Mesendoderm (in vitro differentiated cells): ENCODE measurements around the gene RASD2.

Experiments used
- DNase-seq: peaks from one replicate; pipeline ENCODE4 v3.0.0; 2013
- H2AK5ac ChIP-seq: 2 replicates; pipeline ENCODE4 v1.6.1; 2013; ENCODE audit warnings: low read length, inconsistent platforms
- H2BK120ac ChIP-seq: 2 replicates; pipeline ENCODE4 v1.6.1; 2013; ENCODE audit warnings: low read depth, mild to moderate bottlenecking, low read length, moderate library complexity, mixed read lengths
- H2BK15ac ChIP-seq: replicated peaks from 2 replicates; pipeline ENCODE4 v1.6.1; 2013; ENCODE audit warnings: low read depth, mild to moderate bottlenecking, moderate library complexity
- H2BK5ac ChIP-seq: 2 replicates; pipeline ENCODE4 v1.6.1; 2013; ENCODE audit warnings: low read length, inconsistent platforms
- H3K18ac ChIP-seq: 2 replicates; pipeline ENCODE4 v1.6.1; 2013; ENCODE audit warnings: mild to moderate bottlenecking, low read length, mixed read lengths
- H3K23ac ChIP-seq: one replicate; pipeline ENCODE4 v1.6.1; 2013; ENCODE audit warnings: low read length
- H3K27ac ChIP-seq: 2 replicates; pipeline ENCODE4 v1.5.1; 2013; ENCODE audit warnings: low read depth, mild to moderate bottlenecking, inconsistent platforms, low read length, moderate library complexity
- H3K27me3 ChIP-seq: 2 replicates; pipeline ENCODE4 v1.6.1; 2013; ENCODE audit warnings: low read length, control low read depth, mild to moderate bottlenecking, inconsistent platforms; ENCODE audit not compliant: insufficient read depth, poor library complexity
- H3K36me3 ChIP-seq: 2 replicates; pipeline ENCODE4 v1.6.1; 2013; ENCODE audit warnings: low read length, inconsistent platforms; ENCODE audit not compliant: control insufficient read depth, insufficient read depth
- H3K4ac ChIP-seq: one replicate; pipeline ENCODE4 v1.6.1; 2013; ENCODE audit warnings: low read depth, mild to moderate bottlenecking, low read length, moderate library complexity
- H3K4me1 ChIP-seq: 2 replicates; pipeline ENCODE4 v1.6.1; 2013; ENCODE audit warnings: low read depth, low read length, inconsistent platforms; ENCODE audit not compliant: control insufficient read depth
- H3K4me2 ChIP-seq: 2 replicates; pipeline ENCODE4 v1.6.1; 2013; ENCODE audit warnings: low read length
- H3K4me3 ChIP-seq: 2 replicates; pipeline ENCODE4 v1.5.1; 2013; ENCODE audit warnings: mild to moderate bottlenecking, low read length
- H3K56ac ChIP-seq: one replicate; pipeline ENCODE4 v1.6.1; 2013; ENCODE audit warnings: low read length
- H3K79me1 ChIP-seq: 2 replicates; pipeline ENCODE4 v1.6.1; 2013; ENCODE audit warnings: low read length, inconsistent platforms
- H3K79me2 ChIP-seq: 2 replicates; pipeline ENCODE4 v1.6.1; 2013; ENCODE audit warnings: mild to moderate bottlenecking, low read length; ENCODE audit not compliant: control insufficient read depth, insufficient read depth
- H3K9ac ChIP-seq: 2 replicates; pipeline ENCODE4 v1.6.1; 2013; ENCODE audit warnings: low read length, inconsistent platforms
- H4K5ac ChIP-seq: one replicate; pipeline ENCODE4 v1.6.1; 2013; ENCODE audit warnings: low read length
- H4K8ac ChIP-seq: one replicate; pipeline ENCODE4 v1.6.1; 2013; ENCODE audit warnings: low read depth, mild to moderate bottlenecking, control low read depth, low read length, moderate library complexity
- WGBS: extraction: QIAGEN DNeasy Blood & Tissue Kit; methylation state at CpG from one replicate; pipeline ENCODE4 v1.1.7; 2013; ENCODE audit warnings: low lambda C conversion rate, missing lambda C conversion rate; ENCODE audit not compliant: insufficient coverage; ENCODE audit errors: extremely low coverage; 5-methylcytosine and 5-hydroxymethylcytosine counted together

RASD2 gene

GRCh38 chr22:35544189-35544588 is 3.6 kb downstream of the RASD2 start:
- Histone ChIP-seq H2BK120ac (no peak overlapping the region), H3K9ac (no peak overlapping the region), H4K5ac (no peak overlapping the region), H3K56ac (no peak overlapping the region), H3K27ac (no peak overlapping the region), H3K18ac (no peak overlapping the region), H3K4me3 (no peak overlapping the region), H3K4ac (no peak overlapping the region), H3K4me2 (no peak overlapping the region), H3K27me3 (peaks cover 6% of the 10 kb centered on the region), H3K36me3 (no peaks in the 10 kb centered on the region), H3K4me1 (peaks cover 5% of the 10 kb centered on the region), H3K79me1 (no peaks in the 10 kb centered on the region), H2AK5ac (no peak overlapping the region), H3K23ac (no peak overlapping the region), H2BK5ac (no peak overlapping the region), H3K79me2 (no peaks in the 10 kb centered on the region), H4K8ac (no peak overlapping the region), H2BK15ac (no peak overlapping the region)
- WGBS, result no CpG with 5 or more reads among the region's 3 CpGs
- DNase-seq, result no peak

GRCh38 chr22:35544827-35545226 is 4.2 kb downstream of the RASD2 start:
- no peak overlapping the region for H4K5ac ChIP-seq
- H3K27me3 ChIP-seq, result peaks cover 6% of the 10 kb centered on the region
- H2BK5ac ChIP-seq, result no peak overlapping the region
- H2BK15ac ChIP-seq, result no peak overlapping the region
- no peak overlapping the region for H2AK5ac ChIP-seq
- no peak overlapping the region for H3K18ac ChIP-seq
- H3K79me1 ChIP-seq, result no peaks in the 10 kb centered on the region
- no CpG with 5 or more reads among the region's 9 CpGs for WGBS
- H3K9ac ChIP-seq, result no peak overlapping the region
- no peak overlapping the region for H3K4ac ChIP-seq
- peaks cover 5% of the 10 kb centered on the region for H3K4me1 ChIP-seq
- no peaks in the 10 kb centered on the region for H3K79me2 ChIP-seq
- H3K27ac ChIP-seq, result no peak overlapping the region
- H2BK120ac ChIP-seq, result no peak overlapping the region
- H3K56ac ChIP-seq, result no peak overlapping the region
- H3K4me3 ChIP-seq, result no peak overlapping the region
- no peaks in the 10 kb centered on the region for H3K36me3 ChIP-seq
- DNase-seq, result no peak
- H3K4me2 ChIP-seq, result no peak overlapping the region
- no peak overlapping the region for H3K23ac ChIP-seq
- H4K8ac ChIP-seq, result no peak overlapping the region

GRCh38 chr22:35546886-35547285 is 6.3 kb downstream of the RASD2 start:
- Histone ChIP-seq H2BK5ac (no peak overlapping the region), H2BK120ac (no peak overlapping the region), H3K9ac (no peak overlapping the region), H3K79me1 (no peaks in the 10 kb centered on the region), H3K4me3 (no peak overlapping the region), H3K79me2 (no peaks in the 10 kb centered on the region), H2BK15ac (no peak overlapping the region), H3K18ac (no peak overlapping the region), H2AK5ac (no peak overlapping the region), H4K8ac (no peak overlapping the region), H3K36me3 (no peaks in the 10 kb centered on the region), H3K4ac (no peak overlapping the region), H3K4me2 (no peak overlapping the region), H3K27me3 (no peaks in the 10 kb centered on the region), H3K56ac (no peak overlapping the region), H3K27ac (no peak overlapping the region), H3K23ac (no peak overlapping the region), H3K4me1 (peaks cover 5% of the 10 kb centered on the region), H4K5ac (no peak overlapping the region)
- no peak for DNase-seq
- no CpG with 5 or more reads among the region's 18 CpGs for WGBS

- Histone ChIP-seq H3K4me3 (no peak overlapping the region), H3K56ac (peak overlapping the region; percentile 57), H2BK120ac (no peak overlapping the region), H3K27me3 (no peaks in the 10 kb centered on the region), H2BK15ac (no peak overlapping the region), H3K9ac (no peak overlapping the region), H3K79me1 (no peaks in the 10 kb centered on the region), H4K5ac (no peak overlapping the region), H3K36me3 (no peaks in the 10 kb centered on the region), H3K4me2 (no peak overlapping the region), H3K27ac (no peak overlapping the region), H2AK5ac (no peak overlapping the region), H3K79me2 (no peaks in the 10 kb centered on the region), H3K23ac (peak overlapping the region; percentile 9), H3K4me1 (peaks cover 5% of the 10 kb centered on the region), H3K4ac (no peak overlapping the region), H2BK5ac (no peak overlapping the region), H4K8ac (no peak overlapping the region), H3K18ac (no peak overlapping the region)
- WGBS, result no CpG with 5 or more reads among the region's 13 CpGs
- peak; percentile 88 for DNase-seq
Observed at GRCh38 chr22:35547987-35548721, 7.5 kb downstream of the RASD2 start.

GRCh38 chr22:35548722-35549112 is 8.1 kb downstream of the RASD2 start:
- H3K27me3 ChIP-seq, result no peaks in the 10 kb centered on the region
- no peak overlapping the region for H3K18ac ChIP-seq
- peak overlapping the region; percentile 9 for H3K23ac ChIP-seq
- H2AK5ac ChIP-seq, result no peak overlapping the region
- H2BK15ac ChIP-seq, result no peak overlapping the region
- no peak overlapping the region for H3K4me2 ChIP-seq
- no peak overlapping the region for H2BK5ac ChIP-seq
- H3K79me2 ChIP-seq, result no peaks in the 10 kb centered on the region
- no peak overlapping the region for H3K4ac ChIP-seq
- DNase-seq, result no peak
- no peak overlapping the region for H3K4me3 ChIP-seq
- H3K4me1 ChIP-seq, result peaks cover 5% of the 10 kb centered on the region
- H3K56ac ChIP-seq, result no peak overlapping the region
- no peak overlapping the region for H4K8ac ChIP-seq
- no CpG with 5 or more reads among the region's 8 CpGs for WGBS
- no peaks in the 10 kb centered on the region for H3K36me3 ChIP-seq
- H4K5ac ChIP-seq, result no peak overlapping the region
- H3K27ac ChIP-seq, result no peak overlapping the region
- H3K9ac ChIP-seq, result no peak overlapping the region
- H3K79me1 ChIP-seq, result no peaks in the 10 kb centered on the region
- H2BK120ac ChIP-seq, result no peak overlapping the region

GRCh38 chr22:35549328-35549727 is 8.7 kb downstream of the RASD2 start:
- Histone ChIP-seq H3K4me2 (no peak overlapping the region), H3K36me3 (no peaks in the 10 kb centered on the region), H3K4ac (no peak overlapping the region), H3K27ac (no peak overlapping the region), H3K56ac (no peak overlapping the region), H2BK15ac (no peak overlapping the region), H2AK5ac (no peak overlapping the region), H3K9ac (no peak overlapping the region), H3K4me3 (no peak overlapping the region), H2BK120ac (no peak overlapping the region), H3K4me1 (peaks cover 5% of the 10 kb centered on the region), H3K79me1 (no peaks in the 10 kb centered on the region), H3K18ac (no peak overlapping the region), H3K79me2 (no peaks in the 10 kb centered on the region), H2BK5ac (no peak overlapping the region), H4K5ac (no peak overlapping the region), H3K23ac (no peak overlapping the region), H3K27me3 (no peaks in the 10 kb centered on the region), H4K8ac (no peak overlapping the region)
- no CpG with 5 or more reads among the region's 11 CpGs for WGBS
- DNase-seq, result no peak
